Measurements from ENCODE around the gene KDM7A. TPM values are rescaled to one million over a fixed set of nuclear protein-coding genes. Genes with fewer than 3 reads are reported as not detected.

KDM7A gene
- total and polyA plus RNA-seq, 9 of the 15 experiments (the other 6 are each of a cell fraction or from before 2014, with no cell fraction given) = 0.90 to 8.4 (median 7.0) TPM

GRCh38 chr7:140146574-140146973, 30.2 kb downstream of the KDM7A start:
- CTCF ChIA-PET (ENCODE audit: low intra/inter-chr PET ratio) = no interaction called here
- H3K27me3 ChIP-seq (ENCODE audit: control insufficient read depth in 2 of 2, insufficient read depth in 2 of 2, low read length in 2 of 2) = no peaks in the 10 kb centered on the region
- FAIRE-seq (no peak), ATAC-seq (peak; percentile 14; the same call in 2 of the 3 replicates), DNase-seq (ENCODE audit: extremely low read depth in 1 of 4, low spot score in 3 of 4) (no peak)
- BruUV-seq (replicated peaks) = no TSS peak
- no peak overlapping the region for H3K27ac ChIP-seq (ENCODE audit: extremely low read depth, low read depth, low read length)
- no peak overlapping the region for H3K4me3 ChIP-seq
- H3K9me3 ChIP-seq (replicated peaks; ENCODE audit: control insufficient read depth, insufficient read depth, low read depth, low read length) = no peaks in the 10 kb centered on the region
- no peak overlapping the region for H3K4me2 ChIP-seq (ENCODE audit: insufficient read depth, low read length)
- in situ Hi-C loops (cut with MboI) (no loop called here), intact Hi-C loops (cut with micrococcal nuclease) (no loop called here)
- POLR2A ChIA-PET = interaction anchor here (0.5 to 1.2 kb wide), 4 partner anchors 11 to 719 kb away, joined by 3 to 4 read pairs (median 3); no protein-coding TSS in a partner anchor
- H3K9ac ChIP-seq (ENCODE audit: insufficient read depth in 1 of 2, low read depth in 2 of 2, low read length in 2 of 2) = no peak overlapping the region
- no peaks in the 10 kb centered on the region for H3K9me1 ChIP-seq (ENCODE audit: control insufficient read depth, insufficient read depth, low read length)
- WGBS (ENCODE audit: insufficient coverage, low coverage, missing lambda C conversion rate) = 38% methylated on average over 4 of the region's 4 CpGs
- no peaks in the 10 kb centered on the region for H3K36me3 ChIP-seq (ENCODE audit: control insufficient read depth, insufficient read depth, low read length)
- H4K20me1 ChIP-seq (replicated peaks; ENCODE audit: control insufficient read depth, insufficient read depth, low read length) = no peaks in the 10 kb centered on the region
- H2AFZ ChIP-seq (ENCODE audit: low read depth, low read length) = no peak overlapping the region
- peaks cover 0 to 4% of the 10 kb centered on the region in 2 experiments; a peak in 2 of 5 replicates for H3K4me1 ChIP-seq (replicated peaks in 1 of 2; ENCODE audit: control insufficient read depth in 2 of 2, insufficient read depth in 2 of 2, low read length in 2 of 2)
- no peaks in the 10 kb centered on the region for H3K79me2 ChIP-seq (ENCODE audit: control insufficient read depth, insufficient read depth, low read length)
- TF ChIP-seq ZNF175 (CRISPR knock-in tag; IDR thresholded peaks at IDR 0.05; ENCODE audit: low read depth) = no peak
- TF ChIP-seq MAFF (IDR thresholded peaks at IDR 0.05; ENCODE audit: low read length) = peak; percentile 89
- TF ChIP-seq ZNF165 (CRISPR knock-in tag; IDR thresholded peaks at IDR 0.05; ENCODE audit: borderline replicate concordance) = no peak
- no peak for TF ChIP-seq COPS2 (conservative IDR thresholded peaks at IDR 0.05)
- TF ChIP-seq, protein P1, sequence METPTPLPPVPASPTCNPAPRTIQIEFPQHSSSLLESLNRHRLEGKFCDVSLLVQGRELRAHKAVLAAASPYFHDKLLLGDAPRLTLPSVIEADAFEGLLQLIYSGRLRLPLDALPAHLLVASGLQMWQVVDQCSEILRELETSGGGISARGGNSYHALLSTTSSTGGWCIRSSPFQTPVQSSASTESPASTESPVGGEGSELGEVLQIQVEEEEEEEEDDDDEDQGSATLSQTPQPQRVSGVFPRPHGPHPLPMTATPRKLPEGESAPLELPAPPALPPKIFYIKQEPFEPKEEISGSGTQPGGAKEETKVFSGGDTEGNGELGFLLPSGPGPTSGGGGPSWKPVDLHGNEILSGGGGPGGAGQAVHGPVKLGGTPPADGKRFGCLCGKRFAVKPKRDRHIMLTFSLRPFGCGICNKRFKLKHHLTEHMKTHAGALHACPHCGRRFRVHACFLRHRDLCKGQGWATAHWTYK (CRISPR knock-in tag; IDR thresholded peaks at IDR 0.05) = no peak
- no peak for TF ChIP-seq ZC3H8 (IDR thresholded peaks at IDR 0.05)
- TF ChIP-seq ZNF551 (CRISPR knock-in tag; IDR thresholded peaks at IDR 0.05) = no peak
- TF ChIP-seq, protein P2, sequence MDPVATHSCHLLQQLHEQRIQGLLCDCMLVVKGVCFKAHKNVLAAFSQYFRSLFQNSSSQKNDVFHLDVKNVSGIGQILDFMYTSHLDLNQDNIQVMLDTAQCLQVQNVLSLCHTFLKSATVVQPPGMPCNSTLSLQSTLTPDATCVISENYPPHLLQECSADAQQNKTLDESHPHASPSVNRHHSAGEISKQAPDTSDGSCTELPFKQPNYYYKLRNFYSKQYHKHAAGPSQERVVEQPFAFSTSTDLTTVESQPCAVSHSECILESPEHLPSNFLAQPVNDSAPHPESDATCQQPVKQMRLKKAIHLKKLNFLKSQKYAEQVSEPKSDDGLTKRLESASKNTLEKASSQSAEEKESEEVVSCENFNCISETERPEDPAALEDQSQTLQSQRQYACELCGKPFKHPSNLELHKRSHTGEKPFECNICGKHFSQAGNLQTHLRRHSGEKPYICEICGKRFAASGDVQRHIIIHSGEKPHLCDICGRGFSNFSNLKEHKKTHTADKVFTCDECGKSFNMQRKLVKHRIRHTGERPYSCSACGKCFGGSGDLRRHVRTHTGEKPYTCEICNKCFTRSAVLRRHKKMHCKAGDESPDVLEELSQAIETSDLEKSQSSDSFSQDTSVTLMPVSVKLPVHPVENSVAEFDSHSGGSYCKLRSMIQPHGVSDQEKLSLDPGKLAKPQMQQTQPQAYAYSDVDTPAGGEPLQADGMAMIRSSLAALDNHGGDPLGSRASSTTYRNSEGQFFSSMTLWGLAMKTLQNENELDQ (CRISPR knock-in tag; IDR thresholded peaks at IDR 0.05; ENCODE audit: borderline replicate concordance) = no peak
- no peak for TF ChIP-seq SUPT5H (IDR thresholded peaks at IDR 0.05)
- no peak for TF ChIP-seq BRD9 (IDR thresholded peaks at IDR 0.05; ENCODE audit: low read depth, partially characterized antibody)
- TF ChIP-seq ASH1L (IDR thresholded peaks at IDR 0.05; ENCODE audit: borderline replicate concordance, low read depth, partially characterized antibody) = no peak
- no peak for TF ChIP-seq FOXK2 (conservative IDR thresholded peaks at IDR 0.05 in 1 of 2, IDR thresholded peaks at IDR 0.05 in 1 of 2; ENCODE audit: low read depth in 2 of 2)
- no peak for TF ChIP-seq CBX3 (IDR thresholded peaks at IDR 0.05; ENCODE audit: borderline replicate concordance in 1 of 2, low read length in 2 of 2)
- no peak for TF ChIP-seq NR3C1 (CRISPR knock-in tag; IDR thresholded peaks at IDR 0.05)
- TF ChIP-seq, protein P3, sequence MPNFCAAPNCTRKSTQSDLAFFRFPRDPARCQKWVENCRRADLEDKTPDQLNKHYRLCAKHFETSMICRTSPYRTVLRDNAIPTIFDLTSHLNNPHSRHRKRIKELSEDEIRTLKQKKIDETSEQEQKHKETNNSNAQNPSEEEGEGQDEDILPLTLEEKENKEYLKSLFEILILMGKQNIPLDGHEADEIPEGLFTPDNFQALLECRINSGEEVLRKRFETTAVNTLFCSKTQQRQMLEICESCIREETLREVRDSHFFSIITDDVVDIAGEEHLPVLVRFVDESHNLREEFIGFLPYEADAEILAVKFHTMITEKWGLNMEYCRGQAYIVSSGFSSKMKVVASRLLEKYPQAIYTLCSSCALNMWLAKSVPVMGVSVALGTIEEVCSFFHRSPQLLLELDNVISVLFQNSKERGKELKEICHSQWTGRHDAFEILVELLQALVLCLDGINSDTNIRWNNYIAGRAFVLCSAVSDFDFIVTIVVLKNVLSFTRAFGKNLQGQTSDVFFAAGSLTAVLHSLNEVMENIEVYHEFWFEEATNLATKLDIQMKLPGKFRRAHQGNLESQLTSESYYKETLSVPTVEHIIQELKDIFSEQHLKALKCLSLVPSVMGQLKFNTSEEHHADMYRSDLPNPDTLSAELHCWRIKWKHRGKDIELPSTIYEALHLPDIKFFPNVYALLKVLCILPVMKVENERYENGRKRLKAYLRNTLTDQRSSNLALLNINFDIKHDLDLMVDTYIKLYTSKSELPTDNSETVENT (CRISPR knock-in tag; IDR thresholded peaks at IDR 0.05) = no peak
- no peak for TF ChIP-seq SMARCE1 (IDR thresholded peaks at IDR 0.05)
- no peak for TF ChIP-seq ESRRA (IDR thresholded peaks at IDR 0.05; ENCODE audit: borderline replicate concordance, low read depth)
- no peak for TF ChIP-seq XRCC4 (IDR thresholded peaks at IDR 0.05; ENCODE audit: extremely low read depth, insufficient read depth, insufficient read length)
- TF ChIP-seq ZNF316 (IDR thresholded peaks at IDR 0.05) = peak; percentile 97

All from K562 (cell line).